Diencephalon (tissue), 1 donor: ENCODE measurements around the gene PPP1R3A. TPM values are rescaled to one million over a fixed set of nuclear protein-coding genes. Genes with fewer than 3 reads are reported as not detected.

Experiments
- total RNA-seq: library from RNA; depleted of rRNA; stranded (reverse); fragments of >200 nt; gene quantifications from one replicate; pipeline ENCODE4 v1.2.3, GENCODE V29; 2014

PPP1R3A gene, protein sequence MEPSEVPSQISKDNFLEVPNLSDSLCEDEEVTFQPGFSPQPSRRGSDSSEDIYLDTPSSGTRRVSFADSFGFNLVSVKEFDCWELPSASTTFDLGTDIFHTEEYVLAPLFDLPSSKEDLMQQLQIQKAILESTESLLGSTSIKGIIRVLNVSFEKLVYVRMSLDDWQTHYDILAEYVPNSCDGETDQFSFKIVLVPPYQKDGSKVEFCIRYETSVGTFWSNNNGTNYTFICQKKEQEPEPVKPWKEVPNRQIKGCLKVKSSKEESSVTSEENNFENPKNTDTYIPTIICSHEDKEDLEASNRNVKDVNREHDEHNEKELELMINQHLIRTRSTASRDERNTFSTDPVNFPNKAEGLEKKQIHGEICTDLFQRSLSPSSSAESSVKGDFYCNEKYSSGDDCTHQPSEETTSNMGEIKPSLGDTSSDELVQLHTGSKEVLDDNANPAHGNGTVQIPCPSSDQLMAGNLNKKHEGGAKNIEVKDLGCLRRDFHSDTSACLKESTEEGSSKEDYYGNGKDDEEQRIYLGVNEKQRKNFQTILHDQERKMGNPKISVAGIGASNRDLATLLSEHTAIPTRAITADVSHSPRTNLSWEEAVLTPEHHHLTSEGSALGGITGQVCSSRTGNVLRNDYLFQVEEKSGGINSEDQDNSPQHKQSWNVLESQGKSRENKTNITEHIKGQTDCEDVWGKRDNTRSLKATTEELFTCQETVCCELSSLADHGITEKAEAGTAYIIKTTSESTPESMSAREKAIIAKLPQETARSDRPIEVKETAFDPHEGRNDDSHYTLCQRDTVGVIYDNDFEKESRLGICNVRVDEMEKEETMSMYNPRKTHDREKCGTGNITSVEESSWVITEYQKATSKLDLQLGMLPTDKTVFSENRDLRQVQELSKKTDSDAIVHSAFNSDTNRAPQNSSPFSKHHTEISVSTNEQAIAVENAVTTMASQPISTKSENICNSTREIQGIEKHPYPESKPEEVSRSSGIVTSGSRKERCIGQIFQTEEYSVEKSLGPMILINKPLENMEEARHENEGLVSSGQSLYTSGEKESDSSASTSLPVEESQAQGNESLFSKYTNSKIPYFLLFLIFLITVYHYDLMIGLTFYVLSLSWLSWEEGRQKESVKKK
- total RNA-seq: not detected

DNA sequence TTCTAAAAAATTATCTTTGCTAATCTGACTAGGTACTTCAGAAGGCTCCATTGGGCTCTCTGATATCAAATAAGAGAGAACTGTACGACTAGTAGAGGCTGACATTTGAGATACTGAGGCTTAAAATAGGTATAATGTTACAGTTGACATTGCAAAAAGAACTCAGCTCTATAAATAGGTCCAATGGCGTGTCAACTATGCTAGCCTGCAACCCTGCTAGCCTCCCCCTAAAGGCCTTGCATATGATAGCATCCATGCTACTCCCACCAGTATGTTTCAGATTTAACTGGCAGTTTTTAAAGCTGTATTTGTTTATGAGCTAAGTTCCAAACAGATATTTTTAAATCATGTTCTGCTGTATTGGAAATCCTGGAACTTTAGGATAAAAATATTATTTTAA, at the start of gene PPP1R3A:
TSS of gene PPP1R3A (minus strand) at position 64 of the 400 bp plus-strand sequence. CDS start at position 51, 13 bp downstream.

